SJCRH30 (cell line): ENCODE results near the gene IL3. TPM values are rescaled to one million over a fixed set of nuclear protein-coding genes. Genes with fewer than 3 reads are reported as not detected.
A peak's percentile ranks its signal among the peaks of the same experiment; 100 is the strongest.

Experiments used
- DNase-seq, 2 experiments: peaks; one replicate each; pipeline ENCODE4 v3.0.0-alpha.2; 2015 to 2020
- H3K27ac ChIP-seq: fragments of 250-450 bp; sonication (Bioruptor Pico); 2 replicates; pipeline ENCODE4 v1.5.1; 2020; ENCODE audit warnings: mild to moderate bottlenecking, moderate library complexity
- H3K27me3 ChIP-seq: fragments of 250-450 bp; sonication (Bioruptor Pico); 2 replicates; pipeline ENCODE4 v1.5.1; 2020; ENCODE audit warnings: mild to moderate bottlenecking, moderate library complexity
- H3K36me3 ChIP-seq: fragments of 250-450 bp; sonication (Bioruptor Pico); 2 replicates; pipeline ENCODE4 v1.5.1; 2020; ENCODE audit warnings: mild to moderate bottlenecking, moderate library complexity
- H3K4me1 ChIP-seq: fragments of 250-450 bp; sonication (Bioruptor Pico); 2 replicates; pipeline ENCODE4 v1.5.1; 2020; ENCODE audit warnings: mild to moderate bottlenecking, moderate library complexity
- H3K4me3 ChIP-seq: fragments of 250-450 bp; sonication (Bioruptor Pico); 2 replicates; pipeline ENCODE4 v1.5.1; 2020; ENCODE audit warnings: mild to moderate bottlenecking, moderate library complexity
- H3K9me3 ChIP-seq: fragments of 250-450 bp; sonication (Bioruptor Pico); replicated peaks from 2 replicates; pipeline ENCODE4 v1.5.1; 2020; ENCODE audit warnings: mild to moderate bottlenecking, moderate library complexity
- total RNA-seq: library from RNA; depleted of rRNA; stranded (reverse); fragments of >200 nt; shearing (Covaris generic); gene quantifications from 2 replicates; pipeline ENCODE4 v1.2.3, GENCODE V29; 2014

IL3 gene
- total RNA-seq, 1 experiment from 2014 or later: not detected

DNA sequence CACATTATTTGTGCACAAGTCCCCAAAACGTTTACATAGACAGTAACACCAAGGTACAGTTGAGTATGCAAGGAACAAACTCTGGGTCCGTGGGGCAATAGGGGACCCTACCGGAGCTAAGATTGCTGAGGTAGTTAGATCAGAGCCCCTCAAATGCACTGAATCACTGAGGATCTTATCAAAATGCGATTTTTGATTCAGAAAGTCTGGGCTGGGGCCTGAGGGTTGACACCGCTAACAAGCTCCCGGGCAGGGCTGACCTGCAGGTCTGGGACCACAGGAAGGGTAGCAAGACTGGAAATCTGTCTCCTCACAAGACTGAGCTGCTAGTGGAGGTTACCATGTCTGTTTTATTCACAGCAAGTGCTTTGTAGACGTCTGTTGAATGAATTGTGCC lies 1.8 kb upstream of the IL3 start:
- H3K9me3 ChIP-seq: no peaks in the 10 kb centered on the region
- H3K4me1 ChIP-seq: no peaks in the 10 kb centered on the region
- no peak overlapping the region for H3K4me3 ChIP-seq
- H3K27me3 ChIP-seq: no peaks in the 10 kb centered on the region
- peak in 1 of 2 experiments; percentile 0 for DNase-seq
- H3K27ac ChIP-seq: no peak overlapping the region
- H3K36me3 ChIP-seq: no peaks in the 10 kb centered on the region

GRCh38 chr5:132059043-132059695 lies 1.3 kb upstream of the IL3 start:
- Histone ChIP-seq H3K4me3 (no peak overlapping the region), H3K36me3 (no peaks in the 10 kb centered on the region), H3K9me3 (no peaks in the 10 kb centered on the region), H3K27ac (no peak overlapping the region), H3K4me1 (no peaks in the 10 kb centered on the region), H3K27me3 (no peaks in the 10 kb centered on the region)
- DNase-seq: no peak

DNA sequence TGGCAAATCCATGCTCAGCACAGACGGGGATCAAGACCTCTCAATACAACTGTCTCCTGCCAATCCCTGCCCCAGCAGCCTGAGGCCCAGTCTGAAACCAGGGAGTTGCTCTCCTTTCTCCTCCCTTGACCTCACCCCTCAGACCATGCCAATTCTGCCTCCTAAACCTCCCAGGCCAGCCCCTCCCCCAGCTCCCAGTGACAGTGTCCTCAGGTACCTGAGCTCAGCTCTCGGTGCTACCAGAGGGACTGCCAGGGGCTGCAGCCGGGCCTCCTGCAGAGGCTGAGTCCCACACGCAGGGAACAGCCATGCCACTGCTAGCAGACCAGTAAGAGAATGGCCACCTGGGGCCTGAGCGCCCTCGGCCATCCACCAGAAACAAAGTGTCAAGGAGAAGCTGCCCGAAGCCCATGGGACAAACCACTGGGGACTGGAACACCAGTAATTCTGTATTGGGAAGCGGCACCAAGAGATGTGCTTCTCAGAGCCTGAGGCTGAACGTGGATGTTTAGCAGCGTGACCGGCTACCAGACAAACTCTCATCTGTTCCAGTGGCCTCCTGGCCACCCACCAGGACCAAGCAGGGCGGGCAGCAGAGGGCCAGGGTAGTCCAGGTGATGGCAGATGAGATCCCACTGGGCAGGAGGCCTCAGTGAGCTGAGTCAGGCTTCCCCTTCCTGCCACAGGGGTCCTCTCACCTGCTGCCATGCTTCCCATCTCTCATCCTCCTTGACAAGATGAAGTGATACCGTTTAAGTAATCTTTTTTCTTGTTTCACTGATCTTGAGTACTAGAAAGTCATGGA lies 557 bp upstream of the IL3 start:
- Histone ChIP-seq H3K4me3 (no peak overlapping the region), H3K4me1 (peaks cover 2% of the 10 kb centered on the region; the same call in 1 of the 2 replicates), H3K9me3 (no peaks in the 10 kb centered on the region), H3K27me3 (no peaks in the 10 kb centered on the region), H3K36me3 (no peaks in the 10 kb centered on the region), H3K27ac (no peak overlapping the region)
- no peak for DNase-seq

DNA sequence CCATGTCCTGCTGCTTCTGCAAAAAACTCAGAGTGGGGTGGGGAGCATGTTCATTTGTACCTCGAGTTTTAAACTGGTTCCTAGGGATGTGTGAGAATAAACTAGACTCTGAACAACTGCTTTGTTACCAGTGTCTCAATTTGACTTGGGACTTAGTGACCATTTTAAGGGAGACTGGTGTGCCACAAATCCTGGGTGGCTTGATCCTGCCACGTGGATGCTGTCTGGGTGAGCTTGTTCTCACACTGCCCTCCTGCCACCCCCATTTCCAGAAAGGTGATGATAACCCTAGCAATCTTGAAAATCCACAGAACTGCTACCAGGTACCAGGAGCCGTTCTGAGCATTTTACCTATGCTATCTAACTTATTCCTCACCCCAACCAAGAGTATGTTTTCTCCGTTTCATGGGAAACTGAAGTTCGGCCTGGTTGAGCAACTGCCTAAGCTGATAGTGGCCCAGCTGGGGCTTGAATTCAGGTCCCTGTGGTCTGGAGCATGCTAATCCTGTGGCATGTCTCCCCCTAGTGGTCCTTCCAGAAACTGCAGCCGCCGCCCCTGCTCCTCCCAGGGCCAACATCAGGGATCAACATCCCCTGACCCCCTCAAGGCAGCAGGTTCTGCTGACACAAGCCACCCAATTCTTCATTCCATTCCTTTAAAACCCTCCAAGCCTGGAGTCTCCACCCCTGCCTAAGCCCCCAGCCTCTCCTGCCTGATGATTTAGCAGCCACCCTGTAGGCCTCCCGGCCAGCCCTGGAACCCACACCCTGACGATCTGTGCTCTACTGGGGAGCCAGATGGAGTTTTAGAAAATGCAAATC lies 2.8 kb downstream of the IL3 start:
- Histone ChIP-seq H3K27ac (no peak overlapping the region), H3K36me3 (no peaks in the 10 kb centered on the region), H3K9me3 (no peaks in the 10 kb centered on the region), H3K27me3 (no peaks in the 10 kb centered on the region), H3K4me3 (no peak overlapping the region), H3K4me1 (peaks cover 5% of the 10 kb centered on the region; the same call in 1 of the 2 replicates)
- DNase-seq: peak; percentile 69 to 83

DNA sequence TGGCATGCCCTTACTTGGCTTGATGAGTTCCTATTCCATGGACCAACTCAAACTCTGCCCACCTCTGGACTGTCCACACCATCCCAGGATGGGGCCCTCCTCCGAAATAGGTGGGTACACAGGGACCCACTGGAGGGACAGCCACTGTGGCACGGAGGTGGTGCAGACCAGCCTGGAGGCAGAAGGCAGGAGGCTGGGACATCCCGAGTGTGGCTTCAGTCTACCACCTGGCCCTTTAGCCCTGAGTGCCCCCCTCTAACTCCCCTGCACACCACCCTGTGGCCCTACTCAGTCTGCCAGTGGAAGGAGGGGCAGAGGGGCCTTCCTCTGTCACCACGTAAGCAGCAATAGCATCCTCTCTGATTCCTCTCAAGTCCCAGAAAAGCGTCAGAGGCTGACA lies 3.7 kb downstream of the IL3 start:
- no peak overlapping the region for H3K4me3 ChIP-seq
- no peak for DNase-seq
- no peaks in the 10 kb centered on the region for H3K9me3 ChIP-seq
- H3K27me3 ChIP-seq: no peaks in the 10 kb centered on the region
- no peak overlapping the region for H3K27ac ChIP-seq
- H3K36me3 ChIP-seq: no peaks in the 10 kb centered on the region
- H3K4me1 ChIP-seq: peaks cover 5% of the 10 kb centered on the region; the same call in 1 of the 2 replicates

- Histone ChIP-seq H3K4me1 (peaks cover 5% of the 10 kb centered on the region; the same call in 1 of the 2 replicates), H3K27me3 (no peaks in the 10 kb centered on the region), H3K27ac (no peak overlapping the region), H3K9me3 (no peaks in the 10 kb centered on the region), H3K4me3 (no peak overlapping the region), H3K36me3 (no peaks in the 10 kb centered on the region)
- DNase-seq: peak; percentile 81 to 92
Observed at GRCh38 chr5:132064738-132065331, 4.4 kb downstream of the IL3 start.

- Histone ChIP-seq H3K36me3 (no peaks in the 10 kb centered on the region), H3K27me3 (no peaks in the 10 kb centered on the region), H3K9me3 (no peaks in the 10 kb centered on the region), H3K4me3 (no peak overlapping the region), H3K4me1 (peaks cover 5% of the 10 kb centered on the region; the same call in 1 of the 2 replicates), H3K27ac (no peak overlapping the region)
- peak; percentile 67 to 88 for DNase-seq
Observed at GRCh38 chr5:132065351-132065937, 5.0 kb downstream of the IL3 start.

DNA sequence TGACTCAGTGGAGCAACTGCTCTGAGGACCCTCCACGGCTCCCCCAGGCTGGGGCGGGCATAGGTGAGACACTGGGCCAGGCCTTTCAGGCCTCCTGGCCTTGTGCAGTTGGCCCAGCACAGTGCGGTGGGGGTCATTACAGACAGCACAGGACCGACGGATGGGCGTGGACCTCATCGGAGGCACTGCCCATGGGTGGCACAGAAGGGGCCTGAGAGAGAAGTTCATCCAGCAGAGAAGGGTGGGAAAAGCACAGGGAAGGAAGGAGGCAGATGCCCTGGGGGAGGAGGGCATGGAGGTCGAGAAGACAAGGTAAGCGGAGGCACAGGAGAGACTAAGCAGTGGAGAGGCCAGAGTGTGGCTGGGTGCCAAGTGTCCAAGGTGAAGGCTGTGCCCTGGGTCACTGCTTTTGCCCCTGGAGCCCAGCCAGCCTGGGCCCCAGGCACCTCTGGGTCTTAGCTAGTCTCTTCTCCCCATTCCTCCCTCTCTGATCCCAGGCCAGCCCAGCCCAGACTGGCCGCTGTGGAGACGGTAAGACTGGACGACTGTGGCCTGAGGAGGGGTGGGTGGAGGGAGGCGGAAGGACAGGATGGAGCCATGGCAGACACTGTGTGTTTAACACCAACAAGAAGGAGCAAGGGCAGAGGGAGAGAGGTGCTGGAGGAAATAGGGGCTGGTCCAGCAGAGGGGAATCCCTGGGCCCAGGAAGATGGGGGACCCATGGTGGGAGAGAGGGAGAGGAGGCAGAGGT lies 5.7 kb downstream of the IL3 start:
- DNase-seq: no peak
- Histone ChIP-seq H3K9me3 (no peaks in the 10 kb centered on the region), H3K36me3 (no peaks in the 10 kb centered on the region), H3K27ac (no peak overlapping the region), H3K4me3 (no peak overlapping the region), H3K4me1 (peaks cover 5% of the 10 kb centered on the region; the same call in 1 of the 2 replicates), H3K27me3 (no peaks in the 10 kb centered on the region)

DNA sequence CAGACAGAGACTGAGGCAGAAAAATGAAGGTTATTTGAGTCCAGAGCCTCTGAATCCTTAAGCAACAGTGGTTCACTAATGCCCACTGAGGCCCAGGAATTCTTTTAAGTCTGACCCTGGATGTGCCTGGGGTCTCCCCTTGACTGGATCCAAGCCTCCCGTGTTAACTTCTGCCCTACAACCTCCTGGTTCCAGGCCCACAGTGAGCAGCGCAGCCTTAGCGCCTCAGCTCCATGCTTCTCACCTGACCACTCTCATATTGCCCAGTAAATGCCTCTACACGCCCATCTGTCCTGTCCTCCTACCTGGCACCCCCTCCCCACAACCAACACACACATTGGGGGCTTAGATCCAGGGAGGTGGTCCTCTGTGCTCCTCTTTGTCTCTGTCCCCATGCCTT lies 6.4 kb downstream of the IL3 start:
- Histone ChIP-seq H3K27ac (no peak overlapping the region), H3K4me1 (peaks cover 5% of the 10 kb centered on the region; the same call in 1 of the 2 replicates), H3K27me3 (no peaks in the 10 kb centered on the region), H3K4me3 (no peak overlapping the region), H3K36me3 (no peaks in the 10 kb centered on the region), H3K9me3 (no peaks in the 10 kb centered on the region)
- DNase-seq: no peak

GRCh38 chr5:132067451-132067850 lies 7.0 kb downstream of the IL3 start:
- Histone ChIP-seq H3K9me3 (no peaks in the 10 kb centered on the region), H3K4me3 (no peak overlapping the region), H3K27me3 (no peaks in the 10 kb centered on the region), H3K27ac (no peak overlapping the region), H3K4me1 (peaks cover 5% of the 10 kb centered on the region; the same call in 1 of the 2 replicates), H3K36me3 (no peaks in the 10 kb centered on the region)
- no peak for DNase-seq

GRCh38 chr5:132067941-132068808 lies 7.7 kb downstream of the IL3 start:
- peaks cover 5% of the 10 kb centered on the region; the same call in 1 of the 2 replicates for H3K4me1 ChIP-seq
- no peaks in the 10 kb centered on the region for H3K27me3 ChIP-seq
- H3K27ac ChIP-seq: no peak overlapping the region
- no peaks in the 10 kb centered on the region for H3K9me3 ChIP-seq
- DNase-seq: no peak
- no peak overlapping the region for H3K4me3 ChIP-seq
- H3K36me3 ChIP-seq: no peaks in the 10 kb centered on the region

- H3K27me3 ChIP-seq: no peaks in the 10 kb centered on the region
- no peaks in the 10 kb centered on the region for H3K36me3 ChIP-seq
- H3K4me1 ChIP-seq: peaks cover 5% of the 10 kb centered on the region; the same call in 1 of the 2 replicates
- no peak overlapping the region for H3K27ac ChIP-seq
- no peaks in the 10 kb centered on the region for H3K9me3 ChIP-seq
- DNase-seq: no peak
- no peak overlapping the region for H3K4me3 ChIP-seq
Observed at GRCh38 chr5:132069561-132069960, 9.1 kb downstream of the IL3 start.

- Histone ChIP-seq H3K36me3 (no peaks in the 10 kb centered on the region), H3K27me3 (no peaks in the 10 kb centered on the region), H3K9me3 (no peaks in the 10 kb centered on the region), H3K27ac (no peak overlapping the region), H3K4me1 (peaks cover 3% of the 10 kb centered on the region; the same call in 1 of the 2 replicates), H3K4me3 (no peak overlapping the region)
- DNase-seq: no peak
Observed at GRCh38 chr5:132069994-132070393, 9.5 kb downstream of the IL3 start.
